PC-9 (cell line): ENCODE results near the gene TLE3.

ENCODE experiments used
- EZH2 ChIP-seq: fragments of 200-600 bp; sonication (generic); IDR thresholded peaks from 2 replicates; pipeline ENCODE4 v1.8.0; 2017; ENCODE audit warnings: antibody characterized with exemption, low read depth
- TF ChIP-seq, protein P1 (sequence below): fragments of 200-600 bp; sonication (generic); conservative IDR thresholded peaks from 2 replicates; pipeline ENCODE4 v1.6.1; 2017; ENCODE audit warnings: mixed run types, antibody characterized with exemption, mild to moderate bottlenecking, moderate library complexity

- TF ChIP-seq, protein P1, sequence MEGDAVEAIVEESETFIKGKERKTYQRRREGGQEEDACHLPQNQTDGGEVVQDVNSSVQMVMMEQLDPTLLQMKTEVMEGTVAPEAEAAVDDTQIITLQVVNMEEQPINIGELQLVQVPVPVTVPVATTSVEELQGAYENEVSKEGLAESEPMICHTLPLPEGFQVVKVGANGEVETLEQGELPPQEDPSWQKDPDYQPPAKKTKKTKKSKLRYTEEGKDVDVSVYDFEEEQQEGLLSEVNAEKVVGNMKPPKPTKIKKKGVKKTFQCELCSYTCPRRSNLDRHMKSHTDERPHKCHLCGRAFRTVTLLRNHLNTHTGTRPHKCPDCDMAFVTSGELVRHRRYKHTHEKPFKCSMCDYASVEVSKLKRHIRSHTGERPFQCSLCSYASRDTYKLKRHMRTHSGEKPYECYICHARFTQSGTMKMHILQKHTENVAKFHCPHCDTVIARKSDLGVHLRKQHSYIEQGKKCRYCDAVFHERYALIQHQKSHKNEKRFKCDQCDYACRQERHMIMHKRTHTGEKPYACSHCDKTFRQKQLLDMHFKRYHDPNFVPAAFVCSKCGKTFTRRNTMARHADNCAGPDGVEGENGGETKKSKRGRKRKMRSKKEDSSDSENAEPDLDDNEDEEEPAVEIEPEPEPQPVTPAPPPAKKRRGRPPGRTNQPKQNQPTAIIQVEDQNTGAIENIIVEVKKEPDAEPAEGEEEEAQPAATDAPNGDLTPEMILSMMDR, result no peak
- TF ChIP-seq EZH2, result no peak
These were observed 50.9 kb downstream of the TLE3 start for GRCh38 chr15:70046679-70047369.
